ENCODE results near the gene CACNB1.

Gene CACNB1

GRCh38 chr17:39143552-39144093, 53.8 kb downstream of the CACNB1 start:
- TF ChIP-seq CTCF (IDR thresholded peaks at IDR 0.05; ENCODE audit: low read length) (no peak), EZH2phosphoT487 (IDR thresholded peaks at IDR 0.05; ENCODE audit: low read length) (no peak), EZH2 (optimal IDR thresholded peaks at IDR 0.05; ENCODE audit: low read depth, low read length) (no peak)
- Histone ChIP-seq H3K4me1 (ENCODE audit: low read length) (no peaks in the 10 kb centered on the region), H3K27ac (ENCODE audit: low read length) (no peak overlapping the region), H2AFZ (ENCODE audit: low read length) (no peak overlapping the region), H3K9me3 (replicated peaks; ENCODE audit: insufficient read depth, low read length) (no peaks in the 10 kb centered on the region), H3F3A (ENCODE audit: insufficient read depth, low read length) (no peaks in the 10 kb centered on the region), H4K20me1 (ENCODE audit: insufficient read depth, low read length) (no peaks in the 10 kb centered on the region), H3K4me2 (ENCODE audit: low read depth, low read length) (no peak overlapping the region), H3K9me2 (replicated peaks; ENCODE audit: insufficient read depth, low read length) (no peaks in the 10 kb centered on the region), H3K79me2 (ENCODE audit: low read length) (no peaks in the 10 kb centered on the region), H3K4me3 (ENCODE audit: low read length) (no peak overlapping the region), H3K9ac (ENCODE audit: low read length) (no peak overlapping the region), H3K36me3 (replicated peaks; ENCODE audit: insufficient read depth, low read length) (no peaks in the 10 kb centered on the region), H3K27me3 (replicated peaks; ENCODE audit: insufficient read depth, low read length) (no peaks in the 10 kb centered on the region)
- no peak for DNase-seq

GRCh38 chr17:39141915-39142664, 55.4 kb downstream of the CACNB1 start:
- Histone ChIP-seq H3K9me2 (replicated peaks; ENCODE audit: insufficient read depth, low read length) (no peaks in the 10 kb centered on the region), H3F3A (ENCODE audit: insufficient read depth, low read length) (no peaks in the 10 kb centered on the region), H2AFZ (ENCODE audit: low read length) (no peak overlapping the region), H3K27me3 (replicated peaks; ENCODE audit: insufficient read depth, low read length) (no peaks in the 10 kb centered on the region), H3K4me3 (ENCODE audit: low read length) (no peak overlapping the region), H3K9me3 (replicated peaks; ENCODE audit: insufficient read depth, low read length) (no peaks in the 10 kb centered on the region), H3K4me1 (ENCODE audit: low read length) (no peaks in the 10 kb centered on the region), H3K9ac (ENCODE audit: low read length) (no peak overlapping the region), H3K36me3 (replicated peaks; ENCODE audit: insufficient read depth, low read length) (no peaks in the 10 kb centered on the region), H3K27ac (ENCODE audit: low read length) (no peak overlapping the region), H3K4me2 (ENCODE audit: low read depth, low read length) (no peak overlapping the region), H3K79me2 (ENCODE audit: low read length) (no peaks in the 10 kb centered on the region), H4K20me1 (ENCODE audit: insufficient read depth, low read length) (no peaks in the 10 kb centered on the region)
- no peak for DNase-seq
- TF ChIP-seq CTCF (IDR thresholded peaks at IDR 0.05; ENCODE audit: low read length) (no peak), EZH2 (optimal IDR thresholded peaks at IDR 0.05; ENCODE audit: low read depth, low read length) (no peak), EZH2phosphoT487 (IDR thresholded peaks at IDR 0.05; ENCODE audit: low read length) (no peak)

GRCh38 chr17:39141294-39141693, 56.2 kb downstream of the CACNB1 start:
- H3K4me3 ChIP-seq (ENCODE audit: low read length) = no peak overlapping the region
- TF ChIP-seq CTCF (IDR thresholded peaks at IDR 0.05; ENCODE audit: low read length) (no peak), EZH2phosphoT487 (IDR thresholded peaks at IDR 0.05; ENCODE audit: low read length) (no peak), EZH2 (optimal IDR thresholded peaks at IDR 0.05; ENCODE audit: low read depth, low read length) (no peak)
- H3K79me2 ChIP-seq (ENCODE audit: low read length) = no peaks in the 10 kb centered on the region
- no peaks in the 10 kb centered on the region for H3K27me3 ChIP-seq (replicated peaks; ENCODE audit: insufficient read depth, low read length)
- no peak for DNase-seq
- no peaks in the 10 kb centered on the region for H3K36me3 ChIP-seq (replicated peaks; ENCODE audit: insufficient read depth, low read length)
- no peaks in the 10 kb centered on the region for H3K9me3 ChIP-seq (replicated peaks; ENCODE audit: insufficient read depth, low read length)
- H3K9ac ChIP-seq (ENCODE audit: low read length) = no peak overlapping the region
- no peaks in the 10 kb centered on the region for H4K20me1 ChIP-seq (ENCODE audit: insufficient read depth, low read length)
- no peak overlapping the region for H2AFZ ChIP-seq (ENCODE audit: low read length)
- no peaks in the 10 kb centered on the region for H3K4me1 ChIP-seq (ENCODE audit: low read length)
- no peaks in the 10 kb centered on the region for H3F3A ChIP-seq (ENCODE audit: insufficient read depth, low read length)
- H3K4me2 ChIP-seq (ENCODE audit: low read depth, low read length) = no peak overlapping the region
- H3K9me2 ChIP-seq (replicated peaks; ENCODE audit: insufficient read depth, low read length) = no peaks in the 10 kb centered on the region
- H3K27ac ChIP-seq (ENCODE audit: low read length) = no peak overlapping the region
